Measurements from ENCODE around the gene ADAM15.

DNA sequence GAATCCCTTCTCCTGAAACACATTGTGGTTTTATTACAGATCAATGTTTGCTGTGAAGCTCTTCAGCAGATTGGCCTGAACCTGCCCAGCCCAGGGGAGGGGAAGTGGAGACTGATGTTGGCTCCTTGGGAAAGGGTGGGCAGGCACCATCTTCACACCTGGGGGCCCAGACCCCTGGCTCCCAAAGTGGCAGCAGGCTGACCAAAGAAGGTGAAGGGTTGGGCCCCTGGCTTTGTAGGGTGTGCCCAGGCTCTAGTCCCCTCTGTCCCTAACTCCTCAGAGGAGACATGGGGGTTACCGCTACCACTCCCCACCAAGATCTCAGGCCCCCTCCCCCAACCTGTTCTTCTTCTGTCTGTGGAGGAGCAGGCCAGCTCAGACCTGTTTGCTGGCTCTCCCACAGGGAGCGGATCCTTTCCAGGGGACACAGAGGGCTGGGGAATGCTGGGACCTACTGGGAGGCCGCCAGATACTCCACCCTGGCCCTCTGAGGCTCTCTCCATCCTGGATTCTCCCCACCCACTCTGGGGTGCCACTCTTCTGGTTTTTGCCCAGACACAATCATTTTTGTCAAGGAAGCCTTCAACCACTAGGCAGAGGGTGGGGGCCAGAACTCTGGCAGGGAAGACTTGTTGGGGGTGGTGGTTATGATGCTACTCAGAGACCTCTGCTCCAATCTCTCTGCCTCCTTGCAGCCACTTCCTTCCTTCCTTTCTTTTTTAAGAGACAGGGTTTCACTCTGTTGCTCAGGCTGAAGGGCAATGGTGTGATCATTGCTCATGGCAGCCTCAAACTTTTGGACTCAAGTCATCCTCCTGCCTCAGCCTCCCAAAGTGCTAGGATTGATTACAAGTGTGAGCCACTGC, 22.5 kb downstream of the ADAM15 start:
- TF ChIP-seq, protein P1, sequence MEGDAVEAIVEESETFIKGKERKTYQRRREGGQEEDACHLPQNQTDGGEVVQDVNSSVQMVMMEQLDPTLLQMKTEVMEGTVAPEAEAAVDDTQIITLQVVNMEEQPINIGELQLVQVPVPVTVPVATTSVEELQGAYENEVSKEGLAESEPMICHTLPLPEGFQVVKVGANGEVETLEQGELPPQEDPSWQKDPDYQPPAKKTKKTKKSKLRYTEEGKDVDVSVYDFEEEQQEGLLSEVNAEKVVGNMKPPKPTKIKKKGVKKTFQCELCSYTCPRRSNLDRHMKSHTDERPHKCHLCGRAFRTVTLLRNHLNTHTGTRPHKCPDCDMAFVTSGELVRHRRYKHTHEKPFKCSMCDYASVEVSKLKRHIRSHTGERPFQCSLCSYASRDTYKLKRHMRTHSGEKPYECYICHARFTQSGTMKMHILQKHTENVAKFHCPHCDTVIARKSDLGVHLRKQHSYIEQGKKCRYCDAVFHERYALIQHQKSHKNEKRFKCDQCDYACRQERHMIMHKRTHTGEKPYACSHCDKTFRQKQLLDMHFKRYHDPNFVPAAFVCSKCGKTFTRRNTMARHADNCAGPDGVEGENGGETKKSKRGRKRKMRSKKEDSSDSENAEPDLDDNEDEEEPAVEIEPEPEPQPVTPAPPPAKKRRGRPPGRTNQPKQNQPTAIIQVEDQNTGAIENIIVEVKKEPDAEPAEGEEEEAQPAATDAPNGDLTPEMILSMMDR (IDR thresholded peaks at IDR 0.05) = no peak
- TF ChIP-seq POLR2AphosphoS5 (IDR thresholded peaks at IDR 0.05) = no peak
- no peak for TF ChIP-seq POLR2A (IDR thresholded peaks at IDR 0.05; ENCODE audit: low read depth)
- TF ChIP-seq EP300 (IDR thresholded peaks at IDR 0.05) = no peak

Measured in esophagus muscularis mucosa (tissue), 4 donors.